Natural killer cell (primary cell): Measurements from ENCODE around the gene HOXC6. TPM values are rescaled to one million over a fixed set of nuclear protein-coding genes. Genes with fewer than 3 reads are reported as not detected.

Experiments used
- total RNA-seq, 4 donors: library from RNA; stranded (reverse); fragments of 120-200 nt in 1 of 4; gene quantifications; one replicate each; pipeline versions ENCODE4 v1.2.3 to v1.2.4, GENCODE V29; 2013 to 2022

Gene HOXC6
- total RNA-seq, 3 donors from 2014 or later (not counting 1 experiment from before 2014, with no cell fraction given): not detected

Other genes with a start within 250 kb of the HOXC6 start
- gene HOXC13, start 89.6 kb upstream of the HOXC6 start, total RNA-seq: not detected
- not detected for gene HOXC12, start 73.5 kb upstream of the HOXC6 start, total RNA-seq
- not detected for gene HOXC11, start 55.3 kb upstream of the HOXC6 start, total RNA-seq
- gene HOTAIR, start 53.5 kb upstream of the HOXC6 start, total RNA-seq: not detected
- gene HOXC10, start 43.3 kb upstream of the HOXC6 start, total RNA-seq: not detected
- not detected for gene HOXC9, start 28.3 kb upstream of the HOXC6 start, total RNA-seq
- gene HOXC8, start 19.5 kb upstream of the HOXC6 start, total RNA-seq: not detected
- under 1 TPM in 1 of 3 donors, not detected in 2; 0.20 TPM for gene HOXC5, start 4.6 kb downstream of the HOXC6 start, total RNA-seq
- gene HOXC4, start 25.4 kb downstream of the HOXC6 start, total RNA-seq: 1 to 10 TPM in 2 of 3 donors, under 1 TPM in 1; 0.95 to 3.2 (median 1.8) TPM
- gene SMUG1, start 160.5 kb downstream of the HOXC6 start, total RNA-seq: 10 to 100 TPM; 10.8 to 15.6 (median 12.3) TPM